HG03575 (cell line): ENCODE results near the gene PDHB.
"Not testable (repeated sequence)": the region's sequence is repeated elsewhere in the genome, so short reads cannot be mapped to it uniquely, and the experiment has no call there.

Experiments
- ATAC-seq: cut with Tn5 transposase; IDR thresholded peaks from one replicate; pipeline ENCODE4 v1.9.1; 2021; ENCODE audit not compliant: unreplicated experiment, insufficient number of reproducible peaks, low FRiP score; ENCODE audit errors: extremely low read depth

Gene PDHB

GRCh38 chr3:58441514-58442450 is 8.2 kb upstream of the PDHB start:
- no peak for ATAC-seq

DNA sequence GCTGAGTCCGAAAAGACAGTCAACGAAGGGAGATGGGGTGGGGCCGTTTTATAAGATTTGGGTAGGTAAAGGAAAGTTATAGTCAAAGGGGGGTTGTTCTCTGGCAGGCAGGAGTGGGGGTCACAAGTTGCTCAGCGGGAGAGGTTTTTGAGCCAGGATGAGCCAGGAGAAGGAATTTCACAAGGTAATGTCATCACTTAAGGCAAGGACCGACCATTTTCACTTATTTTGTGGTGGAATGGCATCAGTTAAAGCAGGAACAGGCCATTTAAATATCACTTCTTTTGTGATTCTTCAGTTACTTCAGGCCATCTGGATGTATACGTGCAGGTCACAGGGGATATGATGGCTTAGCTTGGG is 7.3 kb upstream of the PDHB start:
- not testable (repeated sequence) for ATAC-seq

DNA sequence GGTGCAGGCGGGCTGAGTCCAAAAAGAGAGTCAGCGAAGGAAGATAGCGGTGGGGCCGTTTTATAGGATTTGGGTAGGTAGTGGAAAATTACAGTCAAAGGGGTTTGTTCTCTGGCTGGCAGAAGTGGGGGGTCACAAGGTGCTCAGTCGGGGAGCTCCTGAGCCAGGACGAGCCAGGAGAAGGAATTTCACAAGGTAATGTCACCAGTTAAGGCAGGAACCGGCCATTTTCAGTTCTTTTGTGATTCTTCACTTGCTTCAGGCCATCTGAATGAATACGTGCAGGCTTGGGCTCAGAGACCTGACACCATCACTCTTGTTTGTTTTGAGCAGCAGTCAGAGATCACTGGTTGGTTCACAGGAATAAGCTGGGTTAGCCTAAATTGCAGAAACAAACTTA is 3.6 kb upstream of the PDHB start:
- not testable (repeated sequence) for ATAC-seq

DNA sequence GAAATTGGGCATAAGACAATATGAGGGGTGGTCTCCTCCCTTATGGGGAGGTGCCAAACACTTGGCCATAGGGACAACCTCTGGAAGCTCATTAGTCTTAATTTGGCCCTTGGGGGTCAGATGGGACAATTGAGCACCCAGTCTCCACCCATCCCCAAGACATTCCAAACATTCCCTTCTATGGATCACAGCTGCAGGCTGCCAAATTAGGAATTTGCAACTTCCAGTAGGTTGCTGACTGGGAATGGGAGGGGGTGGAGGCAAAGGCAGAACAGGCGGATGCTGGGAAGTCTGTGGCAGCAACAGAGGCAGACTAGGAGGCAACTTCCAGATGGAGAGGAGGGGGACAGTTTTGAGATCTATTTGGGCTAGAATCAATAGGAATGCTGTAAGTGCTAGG is 1.4 kb upstream of the PDHB start:
- ATAC-seq: no peak

DNA sequence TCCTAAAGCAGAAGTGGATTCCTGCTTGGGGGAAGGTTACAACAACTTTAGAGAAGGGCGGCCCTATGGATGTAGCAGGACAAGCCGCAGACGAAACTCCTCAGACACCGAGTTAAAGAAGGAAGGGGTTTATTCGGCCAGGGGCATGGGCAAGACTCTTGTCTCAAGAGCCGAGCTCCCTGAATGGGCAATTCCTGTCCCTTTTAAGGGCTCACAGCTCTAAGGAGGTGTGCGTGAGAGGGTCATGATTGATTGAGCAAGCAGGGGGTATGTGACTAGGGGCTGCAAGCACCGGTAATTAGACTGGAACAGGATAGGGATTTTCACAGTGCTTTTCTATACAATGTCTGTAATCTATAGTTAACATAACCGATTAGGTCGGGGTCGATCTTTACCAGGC is 879 bp upstream of the PDHB start:
- ATAC-seq: no peak

GRCh38 chr3:58434168-58434504 is 504 bp upstream of the PDHB start:
- ATAC-seq: no peak

GRCh38 chr3:58432905-58433304 is 727 bp downstream of the PDHB start:
- no peak for ATAC-seq

DNA sequence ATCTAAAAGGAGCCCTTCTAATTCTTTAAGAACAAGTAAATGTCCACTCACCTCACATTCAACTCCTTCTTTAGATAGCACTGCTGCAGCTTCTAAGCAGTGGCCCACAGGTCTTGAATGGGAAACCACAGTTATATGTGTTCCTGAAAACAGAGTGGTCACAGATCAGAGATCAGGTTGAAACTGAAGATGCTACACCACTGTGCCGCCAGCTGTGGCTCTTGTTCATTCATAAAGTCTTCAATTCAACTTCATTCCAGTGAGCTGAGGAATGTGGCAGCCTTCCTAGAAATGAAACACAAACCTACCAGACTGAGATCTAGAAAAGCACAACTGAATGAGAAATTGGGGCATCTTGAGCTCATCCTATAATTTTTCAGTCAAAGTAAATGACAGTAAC is 4.0 kb downstream of the PDHB start:
- peak; percentile 45 for ATAC-seq

DNA sequence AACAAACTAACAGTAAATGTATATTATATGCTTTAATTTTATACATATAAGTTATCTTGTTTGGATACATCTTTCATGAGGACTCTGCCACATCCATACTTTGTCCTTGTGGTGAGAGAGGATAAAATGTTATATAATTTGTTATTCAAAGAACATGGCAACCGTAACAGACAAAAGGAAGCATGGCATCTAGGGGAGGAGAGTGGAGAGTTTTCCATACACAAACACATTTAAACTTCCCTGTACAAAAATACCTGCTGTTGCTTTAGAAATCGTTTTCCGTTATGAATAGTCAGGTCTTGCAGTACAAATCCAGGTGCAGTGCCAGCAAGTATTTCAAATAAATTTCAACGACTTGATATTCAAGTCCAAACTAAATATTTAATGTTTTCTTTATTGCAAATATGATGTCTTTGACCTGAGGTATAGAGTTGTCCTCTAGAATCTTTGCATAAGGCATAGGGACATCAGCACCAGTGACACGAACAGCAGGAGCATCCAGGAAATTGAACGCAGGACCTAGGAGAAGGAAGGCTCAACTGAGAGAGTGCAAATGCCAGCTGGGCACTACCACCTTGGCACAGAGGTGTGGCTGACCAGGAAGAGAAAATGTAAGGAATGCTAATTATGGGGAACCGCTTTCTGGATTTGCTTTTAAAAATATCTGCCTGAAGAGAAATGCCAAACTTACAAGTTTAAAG is 5.8 kb downstream of the PDHB start:
- no peak for ATAC-seq

- no peak for ATAC-seq
These were observed 7.8 kb downstream of the PDHB start for GRCh38 chr3:58425782-58426181.

- ATAC-seq: no peak
These were observed 9.0 kb downstream of the PDHB start for GRCh38 chr3:58424613-58425012.

GRCh38 chr3:58422756-58423325 is 10.8 kb downstream of the PDHB start:
- ATAC-seq: no peak

GRCh38 chr3:58421004-58421403 is 12.6 kb downstream of the PDHB start:
- ATAC-seq: no peak

- peak; percentile 44 for ATAC-seq
These were observed 13.7 kb downstream of the PDHB start for GRCh38 chr3:58419780-58420507.

DNA sequence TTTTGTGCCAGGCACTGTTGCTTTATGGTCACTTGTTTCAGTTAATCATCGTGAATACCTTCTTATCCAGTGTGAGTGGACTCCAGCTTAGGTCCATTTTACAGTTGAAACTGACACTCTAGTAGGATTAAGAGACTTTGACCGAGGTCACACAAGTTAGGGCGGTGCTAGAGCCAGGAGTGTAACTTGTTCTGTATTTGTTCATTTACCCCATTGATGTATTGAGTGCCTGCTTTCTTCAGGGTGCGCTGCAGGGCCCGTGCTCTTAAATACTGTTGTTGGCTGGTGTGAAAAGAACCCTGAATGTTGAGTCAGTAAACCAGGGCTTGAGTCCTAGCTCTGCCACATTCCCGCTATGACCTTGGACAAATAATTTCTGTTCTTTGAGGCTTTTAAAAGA is 15.4 kb downstream of the PDHB start:
- ATAC-seq: no peak

DNA sequence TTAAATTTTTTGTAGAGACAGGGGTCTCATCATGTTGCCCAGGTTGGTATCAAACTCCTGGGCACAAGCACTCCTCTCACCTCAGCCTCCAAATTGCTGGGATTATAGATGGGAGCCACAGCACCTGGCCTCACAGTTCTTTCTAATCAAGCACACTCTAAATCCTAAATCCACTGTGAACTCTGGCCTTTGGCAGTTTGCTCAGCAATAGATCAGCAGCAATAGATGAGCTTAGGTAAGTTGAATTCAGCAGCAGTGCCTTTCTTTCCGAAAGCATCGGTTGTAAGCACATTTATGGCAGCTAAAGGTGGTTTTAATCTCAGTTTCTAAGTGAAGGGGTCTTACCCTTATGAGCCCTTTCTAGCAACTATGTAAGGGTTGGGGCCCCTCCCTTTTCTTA is 16.6 kb downstream of the PDHB start:
- ATAC-seq: no peak

GRCh38 chr3:58416191-58416590 is 17.4 kb downstream of the PDHB start:
- no peak for ATAC-seq

DNA sequence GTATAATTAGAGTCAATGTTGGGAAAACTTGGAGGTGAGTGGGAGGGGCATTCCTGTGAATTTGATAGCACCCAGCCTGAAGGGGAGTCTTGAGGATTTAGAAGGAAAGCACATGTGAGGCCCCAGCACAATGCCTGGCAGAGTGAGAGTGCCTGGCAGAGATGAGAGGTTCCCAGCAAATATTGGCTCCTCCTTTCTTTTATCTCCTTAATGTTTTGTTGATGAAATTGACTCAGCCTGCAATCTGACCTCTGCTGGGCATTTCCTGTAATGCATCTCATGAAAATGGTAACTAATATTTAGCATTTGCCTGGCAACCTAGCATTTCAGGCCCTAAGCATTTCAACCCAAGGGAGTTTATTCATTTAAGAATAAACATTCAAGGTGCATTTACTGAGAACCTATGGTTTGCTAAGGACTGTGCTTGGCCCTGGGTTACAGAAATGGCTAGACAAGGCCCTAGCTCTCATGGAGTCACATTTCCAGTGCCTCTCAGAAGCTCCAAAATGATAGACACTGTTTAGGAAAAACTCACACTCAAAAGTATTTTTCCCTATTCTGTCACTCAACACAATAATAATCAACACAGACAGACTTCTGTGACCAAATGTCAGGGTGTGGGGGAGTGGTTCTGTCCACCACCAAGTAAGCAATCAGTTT is 19.0 kb downstream of the PDHB start:
- no peak for ATAC-seq
